ENCODE measurements around the gene BRD7.

DNA sequence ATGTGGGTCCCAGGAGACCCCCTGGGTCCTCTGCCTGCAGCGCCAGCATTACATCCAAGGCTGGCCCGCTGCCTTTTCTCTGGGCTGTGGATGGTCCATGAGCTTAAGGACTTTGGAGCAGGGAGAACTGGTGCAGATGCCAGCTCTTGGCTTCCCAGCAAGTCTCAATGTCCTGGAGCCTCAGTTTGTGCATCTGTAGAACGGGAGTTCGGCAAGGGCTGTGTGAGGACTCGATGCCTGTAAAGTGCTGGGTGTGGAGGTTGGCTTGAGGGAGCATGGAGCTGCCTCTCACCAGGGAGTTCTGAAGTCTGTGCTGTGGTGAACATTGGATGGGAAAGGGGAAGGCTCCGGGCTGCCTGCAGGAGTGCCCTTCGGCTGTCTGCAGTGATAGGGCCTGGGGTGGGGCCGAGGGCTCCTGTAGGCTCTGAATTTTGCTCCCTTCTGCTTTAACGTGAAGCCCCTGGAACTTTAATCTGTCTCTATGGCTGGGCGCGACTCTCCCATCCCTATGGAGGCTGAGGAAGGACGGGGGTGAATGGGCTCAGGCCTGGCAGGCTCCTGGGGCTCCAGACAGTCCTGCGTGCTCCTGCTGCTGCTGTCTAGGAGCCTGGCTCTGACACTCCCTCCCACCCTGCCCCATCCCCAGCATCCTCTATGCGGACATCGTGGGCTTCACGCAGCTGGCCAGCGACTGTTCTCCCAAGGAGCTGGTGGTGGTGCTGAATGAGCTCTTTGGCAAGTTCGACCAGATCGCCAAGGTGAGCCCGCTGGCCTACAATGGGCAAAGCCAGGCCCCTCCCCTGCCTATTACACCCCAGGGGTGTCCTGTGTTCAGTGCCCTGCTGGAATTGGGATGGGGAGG is 74.6 kb downstream of the BRD7 start:
- TF ChIP-seq EZH2 (IDR thresholded peaks at IDR 0.05) (no peak), POLR2AphosphoS5 (IDR thresholded peaks at IDR 0.05; ENCODE audit: borderline replicate concordance, low read depth, low read length) (no peak), FOXP2 (optimal IDR thresholded peaks at IDR 0.05; ENCODE audit: control extremely low read depth, extremely low read length, insufficient read depth) (no peak)
